Measurements from ENCODE around the gene ZNF438.

DNA sequence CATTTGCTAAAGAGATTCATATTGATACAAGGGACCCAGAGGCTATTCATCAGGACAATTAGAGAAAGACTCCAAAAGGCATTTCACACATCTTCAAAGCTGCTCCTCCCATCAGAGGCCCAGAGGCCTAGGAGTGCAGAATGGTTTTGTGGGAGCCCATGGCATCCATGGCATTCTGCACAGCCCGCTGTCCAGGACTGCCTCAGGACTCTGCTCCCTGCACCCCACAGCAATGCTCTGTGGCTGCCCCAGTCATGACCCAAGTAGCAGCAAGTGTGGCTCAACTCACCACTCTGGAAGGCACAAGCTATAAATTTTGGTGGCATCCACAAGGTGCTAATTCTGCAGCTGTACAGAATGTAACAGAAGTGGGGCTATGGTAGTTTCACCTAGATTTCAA, 38.5 kb downstream of the ZNF438 start:
- TF ChIP-seq BHLHE40 (IDR thresholded peaks at IDR 0.05; ENCODE audit: borderline replicate concordance) (no peak), SUZ12 (IDR thresholded peaks at IDR 0.05) (no peak), FOXM1 (IDR thresholded peaks at IDR 0.05; ENCODE audit: borderline replicate concordance) (no peak)
